MCF 10A (cell line): Measurements from ENCODE around the gene FAN1. TPM values are rescaled to one million over a fixed set of nuclear protein-coding genes. Genes with fewer than 3 reads are reported as not detected.
A peak's percentile ranks its signal among the peaks of the same experiment; 100 is the strongest.

Experiments
- BruUV-seq: library from RNA; stranded (reverse); fragments of 400-500 nt; replicated peaks from 2 replicates; lab custom pipeline; 2021; lab: Mats Ljungman, UMichigan
- CTCF ChIA-PET: fragments of 300-600 bp; sonication (Branson Sonifier 250); formaldehyde crosslinking; extraction: SDS; loops from one replicate; lab custom pipeline; 2021; ENCODE audit warnings: antibody characterized with exemption, inconsistent platforms; lab: Yijun Ruan, JAX
- POLR2A ChIA-PET: fragments of 300-600, 350-650 bp; sonication (Branson Sonifier 250); formaldehyde crosslinking; extraction: SDS; loops from one replicate; lab custom pipeline; 2020; ENCODE audit warnings: antibody characterized with exemption, inconsistent platforms; lab: Yijun Ruan, JAX
- DNase-seq: peaks from one replicate; pipeline ENCODE4 v3.0.0-alpha.2; 2018; ENCODE audit not compliant: unreplicated experiment
- H3K27ac Mint-ChIP-seq: one replicate; pipeline ENCODE4 v1.8.0; 2022; ENCODE audit warnings: mild to moderate bottlenecking, low read depth, mixed read lengths; ENCODE audit not compliant: unreplicated experiment
- H3K27me3 Mint-ChIP-seq: one replicate; pipeline ENCODE4 v1.8.0; 2022; ENCODE audit warnings: mixed read lengths; ENCODE audit not compliant: insufficient read depth, unreplicated experiment
- H3K36me3 Mint-ChIP-seq: one replicate; pipeline ENCODE4 v1.8.0; 2022; ENCODE audit warnings: mild to moderate bottlenecking, moderate library complexity, mixed read lengths; ENCODE audit not compliant: insufficient read depth, unreplicated experiment
- H3K4me1 Mint-ChIP-seq: one replicate; pipeline ENCODE4 v1.8.0; 2022; ENCODE audit warnings: mixed read lengths; ENCODE audit not compliant: insufficient read depth, unreplicated experiment
- H3K4me3 Mint-ChIP-seq: one replicate; pipeline ENCODE4 v1.8.0; 2022; ENCODE audit warnings: mild to moderate bottlenecking, moderate library complexity, mixed read lengths; ENCODE audit not compliant: unreplicated experiment
- H3K9me3 Mint-ChIP-seq: one replicate; pipeline ENCODE4 v1.8.0; 2022; ENCODE audit warnings: mixed read lengths; ENCODE audit not compliant: unreplicated experiment
- intact Hi-C: fragments of 100-400 bp; cut with micrococcal nuclease; formaldehyde crosslinking; loops from 2 replicates; pipeline ENCODE4 v1.14.1; 2022
- total RNA-seq: library from RNA; stranded (reverse); gene quantifications from 2 replicates; pipeline ENCODE4 v1.2.3, GENCODE V29; 2022
- TF ChIP-seq, protein P1 (sequence below): fragments of 200-600 bp; IDR thresholded peaks from one replicate; pipeline ENCODE4 v1.8.0; 2022; ENCODE audit warnings: antibody characterized with exemption, mild to moderate bottlenecking; ENCODE audit not compliant: unreplicated experiment

Gene FAN1
- total RNA-seq, 1 experiment from 2014 or later = 22.4 TPM

DNA sequence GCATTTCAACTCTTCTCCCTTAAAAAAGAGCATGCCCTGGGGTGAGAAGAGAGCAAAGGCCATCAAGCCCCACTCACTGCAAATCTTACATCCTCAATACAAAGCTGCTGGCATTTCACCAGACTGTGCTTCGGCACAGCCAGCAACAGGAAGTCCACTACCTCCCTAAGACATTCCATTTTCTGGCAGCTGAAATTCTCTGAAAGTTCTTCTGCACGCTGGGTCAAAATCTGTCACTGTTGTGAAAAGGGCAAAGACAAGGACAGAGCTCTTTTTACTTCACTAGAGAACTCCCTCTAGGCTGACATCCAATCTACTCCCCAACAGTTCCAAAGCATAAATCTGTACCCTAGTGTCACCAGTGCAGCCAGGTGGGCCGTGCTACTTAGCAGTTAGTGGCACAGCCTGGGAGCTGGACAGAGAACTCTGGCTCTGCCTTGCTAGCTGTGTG, 81.4 kb downstream of the FAN1 start:
- TF ChIP-seq, protein P1, sequence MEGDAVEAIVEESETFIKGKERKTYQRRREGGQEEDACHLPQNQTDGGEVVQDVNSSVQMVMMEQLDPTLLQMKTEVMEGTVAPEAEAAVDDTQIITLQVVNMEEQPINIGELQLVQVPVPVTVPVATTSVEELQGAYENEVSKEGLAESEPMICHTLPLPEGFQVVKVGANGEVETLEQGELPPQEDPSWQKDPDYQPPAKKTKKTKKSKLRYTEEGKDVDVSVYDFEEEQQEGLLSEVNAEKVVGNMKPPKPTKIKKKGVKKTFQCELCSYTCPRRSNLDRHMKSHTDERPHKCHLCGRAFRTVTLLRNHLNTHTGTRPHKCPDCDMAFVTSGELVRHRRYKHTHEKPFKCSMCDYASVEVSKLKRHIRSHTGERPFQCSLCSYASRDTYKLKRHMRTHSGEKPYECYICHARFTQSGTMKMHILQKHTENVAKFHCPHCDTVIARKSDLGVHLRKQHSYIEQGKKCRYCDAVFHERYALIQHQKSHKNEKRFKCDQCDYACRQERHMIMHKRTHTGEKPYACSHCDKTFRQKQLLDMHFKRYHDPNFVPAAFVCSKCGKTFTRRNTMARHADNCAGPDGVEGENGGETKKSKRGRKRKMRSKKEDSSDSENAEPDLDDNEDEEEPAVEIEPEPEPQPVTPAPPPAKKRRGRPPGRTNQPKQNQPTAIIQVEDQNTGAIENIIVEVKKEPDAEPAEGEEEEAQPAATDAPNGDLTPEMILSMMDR = no peak
- Mint-ChIP-seq H3K27me3 (no peaks in the 10 kb centered on the region), H3K4me1 (peaks cover 25% of the 10 kb centered on the region), H3K27ac (no peak overlapping the region), H3K36me3 (peaks cover 28% of the 10 kb centered on the region), H3K4me3 (no peak overlapping the region), H3K9me3 (no peaks in the 10 kb centered on the region)
- ChIA-PET CTCF (interaction anchor here (0.6 kb wide), 1 partner anchor 46 kb away, joined by 3 read pairs; no protein-coding TSS in a partner anchor), POLR2A (interaction anchor here (0.7 to 0.9 kb wide), 2 partner anchors 23 to 144 kb away, joined by 3 read pairs; no protein-coding TSS in a partner anchor)
- no peak for DNase-seq
- intact Hi-C loops = no loop called here
- BruUV-seq = no TSS peak

DNA sequence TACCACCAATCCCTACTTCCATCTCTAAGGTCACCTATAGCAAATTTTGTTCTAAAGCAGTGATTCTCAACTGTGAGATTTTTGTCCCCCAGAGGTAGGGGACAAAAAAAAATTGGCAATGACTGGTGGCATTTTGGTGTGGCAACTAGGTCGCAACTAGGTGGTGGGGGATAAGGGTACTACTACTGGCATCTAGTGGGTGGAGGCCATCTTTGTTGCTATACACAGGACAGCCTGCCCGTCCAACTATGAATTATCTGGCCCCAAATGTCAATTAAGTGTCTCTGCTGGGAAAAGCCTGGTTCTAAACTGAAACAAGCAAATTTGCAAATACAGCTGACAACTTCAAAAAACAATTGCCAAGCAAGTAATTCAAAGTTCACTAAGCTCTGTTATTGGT, 86.3 kb downstream of the FAN1 start:
- peak; percentile 6 for DNase-seq
- CTCF ChIA-PET = interaction anchor here (0.5 to 1.5 kb wide), 2 partner anchors 27 to 1867 kb away, joined by 3 to 5 read pairs; no protein-coding TSS in a partner anchor
- TSS peak; percentile 53 for BruUV-seq
- H3K27ac Mint-ChIP-seq = peak overlapping the region; percentile 97
- POLR2A ChIA-PET = interaction anchor here (0.6 to 4.0 kb wide), 10 partner anchors 9 to 448 kb away, joined by 3 to 35 read pairs (median 4); partner anchors contain the start of gene FAN1
- H3K36me3 Mint-ChIP-seq = peaks cover 6% of the 10 kb centered on the region
- intact Hi-C loops = loop anchor here (2.0 to 5.0 kb wide), 3 partner anchors 88 to 497 kb away; partner anchors contain the start of gene FAN1
- H3K9me3 Mint-ChIP-seq = no peaks in the 10 kb centered on the region
- no peaks in the 10 kb centered on the region for H3K27me3 Mint-ChIP-seq
- TF ChIP-seq, protein P1 = no peak
- peak overlapping the region; percentile 92 for H3K4me3 Mint-ChIP-seq
- peaks cover 16% of the 10 kb centered on the region for H3K4me1 Mint-ChIP-seq

DNA sequence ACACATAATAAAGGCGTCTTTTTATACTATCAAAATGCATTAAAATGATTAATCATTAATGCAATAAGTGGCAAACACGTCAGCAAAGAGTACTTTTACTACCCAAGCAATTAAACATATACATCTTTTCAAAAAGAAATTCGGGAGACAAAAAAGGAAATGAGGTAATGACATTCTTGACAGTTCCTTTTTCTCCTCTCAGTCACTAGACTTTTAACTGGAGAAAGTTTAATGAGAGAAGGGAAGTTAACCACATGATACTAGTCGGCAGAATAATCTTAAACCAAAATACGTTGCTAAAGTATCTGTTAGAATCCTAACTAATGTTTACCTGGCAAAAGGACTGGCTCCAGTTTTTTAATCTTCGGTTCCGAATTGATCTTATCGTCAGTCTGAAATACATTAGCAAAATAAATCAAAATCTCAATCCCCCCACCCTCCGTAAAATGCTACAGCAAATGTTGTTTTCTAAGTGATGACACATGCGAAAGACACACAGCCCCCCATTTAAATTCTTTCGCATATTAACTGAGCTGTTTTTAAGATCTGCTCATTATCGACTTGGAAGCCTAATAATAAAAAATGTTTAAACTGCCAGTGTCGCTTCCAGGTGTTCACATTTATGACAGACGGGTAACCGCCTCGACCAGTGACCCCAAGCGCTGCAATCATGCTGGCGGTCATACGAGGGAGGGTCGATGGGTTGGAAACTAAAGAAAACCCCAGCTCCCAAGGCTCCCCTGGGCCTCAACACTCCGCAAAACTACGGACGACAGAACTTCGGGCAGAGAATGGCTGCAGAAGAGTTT, 86.9 kb downstream of the FAN1 start:
- POLR2A ChIA-PET = interaction anchor here (0.6 to 4.0 kb wide), 36 partner anchors 8 to 461 kb away, joined by 3 to 35 read pairs (median 5); partner anchors contain the start of genes FAN1 and KLF13

More for the DNA sequence above, 86.9 kb downstream of the FAN1 start:
- TF ChIP-seq, protein P1 = no peak
- Mint-ChIP-seq H3K4me3 (peak overlapping the region; percentile 92), H3K4me1 (peaks cover 13% of the 10 kb centered on the region), H3K27ac (peak overlapping the region; percentile 97), H3K27me3 (no peaks in the 10 kb centered on the region), H3K9me3 (no peaks in the 10 kb centered on the region), H3K36me3 (peaks cover 5% of the 10 kb centered on the region)
- peak; percentile 34 for DNase-seq
- CTCF ChIA-PET = interaction anchor here (0.5 to 1.7 kb wide), 5 partner anchors 14 to 1866 kb away, joined by 3 to 5 read pairs (median 3); no protein-coding TSS in a partner anchor
- intact Hi-C loops = loop anchor here (2.0 to 5.0 kb wide), 3 partner anchors 88 to 497 kb away; partner anchors contain the start of gene FAN1
- no TSS peak for BruUV-seq
